Endothelial cell of umbilical vein (primary cell): ENCODE results near the gene TSR1. TPM values are rescaled to one million over a fixed set of nuclear protein-coding genes. Genes with fewer than 3 reads are reported as not detected.

Experiments used
- BruUV-seq: library from RNA; stranded (reverse); fragments of 400-500 nt; replicated peaks from 2 replicates; lab custom pipeline; 2021; lab: Mats Ljungman, UMichigan
- CTCF ChIA-PET: fragments of 300-600, 350-600 bp; sonication (Branson Sonifier 250); formaldehyde crosslinking; loops from one replicate; lab custom pipeline; 2021; ENCODE audit warnings: antibody characterized with exemption, inconsistent platforms; lab: Charles Lee
- POLR2A ChIA-PET: fragments of 300-600, 350-600 bp; sonication (Branson Sonifier 250); formaldehyde crosslinking; loops from one replicate; lab custom pipeline; 2021; ENCODE audit warnings: antibody characterized with exemption, inconsistent platforms; lab: Charles Lee
- DNase-seq: peaks from one replicate; pipeline ENCODE4 v3.0.0-alpha.2; 2011; ENCODE audit warnings: low read depth, low spot score
- FAIRE-seq: peaks from 2 replicates; lab custom pipeline; 2011; peaks lifted over from hg19 to GRCh38; lab: Jason Lieb, UNC
- H2AFZ ChIP-seq: 2 replicates; pipeline ENCODE4 v1.6.0; 2012; ENCODE audit warnings: low read depth, low read length, control low read depth, inconsistent platforms
- H3K27ac ChIP-seq: 2 replicates; pipeline ENCODE4 v1.5.1; 2011; ENCODE audit warnings: low read depth, mild to moderate bottlenecking, control low read depth, low read length, moderate library complexity; ENCODE audit not compliant: insufficient read depth
- H3K27me3 ChIP-seq, 2 experiments: 2 replicates each; pipeline versions ENCODE4 v1.6.0 to v1.6.1; 2011; ENCODE audit warnings: low read length in 2 of 2, mixed read lengths in 1 of 2; ENCODE audit not compliant: control insufficient read depth in 2 of 2, insufficient read depth in 2 of 2
- H3K36me3 ChIP-seq, 2 experiments: 2 replicates in 1 of 2; 3 replicates in 1 of 2; pipeline ENCODE4 v1.5.1; 2011; ENCODE audit warnings: low read length in 2 of 2, mild to moderate bottlenecking in 1 of 2, moderate library complexity in 1 of 2; ENCODE audit not compliant: control insufficient read depth in 2 of 2, insufficient read depth in 2 of 2; ENCODE audit errors: extremely low read depth in 1 of 2
- H3K4me1 ChIP-seq: 3 replicates; pipeline ENCODE4 v1.5.1; 2011; ENCODE audit warnings: mild to moderate bottlenecking, low read length; ENCODE audit not compliant: control insufficient read depth, insufficient read depth; ENCODE audit errors: extremely low read depth
- H3K4me2 ChIP-seq: 2 replicates; pipeline ENCODE4 v1.6.1; 2011; ENCODE audit warnings: low read length, control low read depth, mixed read lengths; ENCODE audit not compliant: insufficient read depth
- H3K4me3 ChIP-seq, 3 experiments: fragments of 200-600 bp in 1 of 3; sonication (generic), shearing (Covaris generic) in 1 of 3; replicated peaks in 1 of 3; 2 replicates each; pipeline ENCODE4 v1.5.1; 2011 to 2016; ENCODE audit warnings: control low read depth in 3 of 3, low read length in 3 of 3, mild to moderate bottlenecking in 2 of 3, inconsistent platforms in 1 of 3, low read depth in 1 of 3, moderate library complexity in 1 of 3; ENCODE audit not compliant: insufficient read depth in 1 of 3
- H3K79me2 ChIP-seq: 2 replicates; pipeline ENCODE4 v1.6.0; 2012; ENCODE audit warnings: low read length, inconsistent platforms; ENCODE audit not compliant: control insufficient read depth, insufficient read depth
- H3K9ac ChIP-seq: replicated peaks from 2 replicates; pipeline ENCODE3; 2011; ENCODE audit warnings: low read length, control low read depth; ENCODE audit not compliant: insufficient read depth; ENCODE audit errors: extremely low read depth
- H3K9me1 ChIP-seq: replicated peaks from 3 replicates; pipeline ENCODE4 v1.6.0; 2011; ENCODE audit warnings: mild to moderate bottlenecking, low read length; ENCODE audit not compliant: control insufficient read depth, insufficient read depth; ENCODE audit errors: extremely low read depth
- H3K9me3 ChIP-seq: replicated peaks from 2 replicates; pipeline ENCODE4 v1.5.1; 2012; ENCODE audit warnings: low read length, inconsistent platforms; ENCODE audit not compliant: control insufficient read depth, insufficient read depth
- H4K20me1 ChIP-seq: replicated peaks from 2 replicates; pipeline ENCODE3; 2011; ENCODE audit warnings: mild to moderate bottlenecking, low read length; ENCODE audit not compliant: control insufficient read depth, insufficient read depth; ENCODE audit errors: extremely low read depth
- CTCF ChIP-seq, 2 donors: IDR thresholded peaks; 1 replicate in 1 of 2; 2 replicates in 1 of 2; pipeline ENCODE4 v1.5.1; 2011; ENCODE audit warnings: low read length in 2 of 2, mild to moderate bottlenecking in 2 of 2, moderate library complexity in 2 of 2, control low read depth in 1 of 2, inconsistent platforms in 1 of 2, low read depth in 1 of 2; ENCODE audit not compliant: insufficient read depth in 1 of 2; ENCODE audit errors: extremely low read depth in 1 of 2
- EZH2 ChIP-seq: IDR thresholded peaks from 2 replicates; pipeline ENCODE4 v1.6.1; 2012; ENCODE audit warnings: borderline replicate concordance, low read depth, mild to moderate bottlenecking, moderate library complexity, low read length, inconsistent platforms; ENCODE audit not compliant: severe bottlenecking
- FOS ChIP-seq: IDR thresholded peaks from 2 replicates; pipeline ENCODE4 v1.6.1; 2011; ENCODE audit warnings: mild to moderate bottlenecking, low read length, moderate library complexity, borderline replicate concordance; ENCODE audit not compliant: insufficient read depth
- GATA2 ChIP-seq: IDR thresholded peaks from 2 replicates; pipeline ENCODE4 v1.7.0; 2011; ENCODE audit warnings: low read depth, mild to moderate bottlenecking, moderate library complexity, mixed read lengths, low read length; ENCODE audit not compliant: insufficient read length, insufficient read depth
- JUN ChIP-seq: IDR thresholded peaks from 2 replicates; pipeline ENCODE4 v1.6.1; 2011; ENCODE audit warnings: borderline replicate concordance, low read depth; ENCODE audit not compliant: insufficient read length, insufficient read depth
- MYC ChIP-seq: IDR thresholded peaks from one replicate; pipeline ENCODE4 v1.6.1; 2011; ENCODE audit warnings: mild to moderate bottlenecking, low read depth, low read length
- POLR2A ChIP-seq: IDR thresholded peaks from 2 replicates; pipeline ENCODE4 v1.6.1; 2012; ENCODE audit warnings: low read depth, mild to moderate bottlenecking, control low read depth, low read length
- POLR2AphosphoS5 ChIP-seq: IDR thresholded peaks from 2 replicates; pipeline ENCODE4 v1.6.1; 2012; ENCODE audit warnings: low read depth, mild to moderate bottlenecking, control low read depth, low read length, moderate library complexity; ENCODE audit not compliant: insufficient read depth
- dilution Hi-C: fragments of 300-500 bp; cut with MboI; formaldehyde crosslinking; loops from one replicate; pipeline ENCODE4 v1.15.0; 2019; ENCODE audit warnings: low sequenced_read_pairs; ENCODE audit not compliant: extremely low pct_ligation_motif_present
- intact Hi-C: fragments of 100-400 bp; cut with micrococcal nuclease; formaldehyde crosslinking; loops from one replicate; pipeline ENCODE4 v1.10.0; 2022
- polyA plus RNA-seq, 4 experiments: library from polyadenylated mRNA; depleted of rRNA in 3 of 4; stranded (reverse) in 3 of 4; unstranded in 1 of 4; fragments of >200 nt; gene quantifications; 2 replicates each; pipeline versions ENCODE4 v1.2.1 to v1.2.3, GENCODE V29; 2011 to 2012; ENCODE audit warnings: missing spikeins in 1 of 4
- total RNA-seq: library from RNA; stranded (reverse); gene quantifications from 2 replicates; pipeline ENCODE4 v1.2.3, GENCODE V29; 2021
- TF ChIP-seq, protein P1 (sequence below): IDR thresholded peaks from 2 replicates; pipeline ENCODE4 v1.6.1; 2011; ENCODE audit not compliant: insufficient read depth, insufficient read length

The TSR1 gene
- total and polyA plus RNA-seq, 2 donors (not counting 3 experiments of a cell fraction or from before 2014, with no cell fraction given) = 6.2 to 39.9 TPM

GRCh38 chr17:2372180-2372579 is 35.9 kb upstream of the TSR1 start:
- H3K4me3 ChIP-seq = no peak overlapping the region
- H3K27me3 ChIP-seq = no peaks in the 10 kb centered on the region
- H3K9ac ChIP-seq = no peak overlapping the region
- H3K9me1 ChIP-seq = no peaks in the 10 kb centered on the region
- FAIRE-seq (no peak), DNase-seq (no peak)
- H3K79me2 ChIP-seq = no peaks in the 10 kb centered on the region
- no peaks in the 10 kb centered on the region for H3K9me3 ChIP-seq
- no TSS peak for BruUV-seq
- intact Hi-C loops (no loop called here), dilution Hi-C loops (no loop called here)
- H3K27ac ChIP-seq = no peak overlapping the region
- no peak overlapping the region for H3K4me2 ChIP-seq
- H3K36me3 ChIP-seq = peaks cover 0 to 22% of the 10 kb centered on the region in 2 experiments
- H3K4me1 ChIP-seq = peaks cover 6% of the 10 kb centered on the region
- TF ChIP-seq FOS = no peak
- no peak for TF ChIP-seq CTCF (IDR thresholded peaks at IDR 0.05; ENCODE audit: extremely low read depth in 1 of 2, insufficient read depth in 1 of 2, low read depth in 1 of 2, low read length in 2 of 2)
- no peak for TF ChIP-seq POLR2AphosphoS5
- no peak for TF ChIP-seq JUN
- no peak for TF ChIP-seq MYC
- no peak for TF ChIP-seq EZH2
- TF ChIP-seq GATA2 = no peak
- TF ChIP-seq, protein P1, sequence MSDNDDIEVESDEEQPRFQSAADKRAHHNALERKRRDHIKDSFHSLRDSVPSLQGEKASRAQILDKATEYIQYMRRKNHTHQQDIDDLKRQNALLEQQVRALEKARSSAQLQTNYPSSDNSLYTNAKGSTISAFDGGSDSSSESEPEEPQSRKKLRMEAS = no peak
- TF ChIP-seq POLR2A = no peak
- no peaks in the 10 kb centered on the region for H4K20me1 ChIP-seq
- POLR2A ChIA-PET = no interaction called here
- CTCF ChIA-PET = interaction anchor here (0.8 to 6.4 kb wide), 2 partner anchors 11 to 35 kb away, joined by 3 to 47 read pairs; no protein-coding TSS in a partner anchor
- H2AFZ ChIP-seq = no peak overlapping the region
